GM18861 (cell line): ENCODE measurements around the gene TTC19.
A peak's percentile ranks its signal among the peaks of the same experiment; 100 is the strongest.

ENCODE experiments used
- ATAC-seq: cut with Tn5 transposase; IDR thresholded peaks from one replicate; pipeline ENCODE4 v1.9.1; 2021; ENCODE audit not compliant: unreplicated experiment

The TTC19 gene, protein sequence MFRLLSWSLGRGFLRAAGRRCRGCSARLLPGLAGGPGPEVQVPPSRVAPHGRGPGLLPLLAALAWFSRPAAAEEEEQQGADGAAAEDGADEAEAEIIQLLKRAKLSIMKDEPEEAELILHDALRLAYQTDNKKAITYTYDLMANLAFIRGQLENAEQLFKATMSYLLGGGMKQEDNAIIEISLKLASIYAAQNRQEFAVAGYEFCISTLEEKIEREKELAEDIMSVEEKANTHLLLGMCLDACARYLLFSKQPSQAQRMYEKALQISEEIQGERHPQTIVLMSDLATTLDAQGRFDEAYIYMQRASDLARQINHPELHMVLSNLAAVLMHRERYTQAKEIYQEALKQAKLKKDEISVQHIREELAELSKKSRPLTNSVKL

GRCh38 chr17:15999141-15999973 lies at the start of gene TTC19, which contains the start of gene ZSWIM7:
TTC19 (plus strand) TSS chr17:15999824; CDS start chr17:15999849, 25 bp downstream.
ZSWIM7 (minus strand) TSS chr17:15999704; CDS start chr17:15999594, 110 bp downstream.
- peak; percentile 88 for ATAC-seq

DNA sequence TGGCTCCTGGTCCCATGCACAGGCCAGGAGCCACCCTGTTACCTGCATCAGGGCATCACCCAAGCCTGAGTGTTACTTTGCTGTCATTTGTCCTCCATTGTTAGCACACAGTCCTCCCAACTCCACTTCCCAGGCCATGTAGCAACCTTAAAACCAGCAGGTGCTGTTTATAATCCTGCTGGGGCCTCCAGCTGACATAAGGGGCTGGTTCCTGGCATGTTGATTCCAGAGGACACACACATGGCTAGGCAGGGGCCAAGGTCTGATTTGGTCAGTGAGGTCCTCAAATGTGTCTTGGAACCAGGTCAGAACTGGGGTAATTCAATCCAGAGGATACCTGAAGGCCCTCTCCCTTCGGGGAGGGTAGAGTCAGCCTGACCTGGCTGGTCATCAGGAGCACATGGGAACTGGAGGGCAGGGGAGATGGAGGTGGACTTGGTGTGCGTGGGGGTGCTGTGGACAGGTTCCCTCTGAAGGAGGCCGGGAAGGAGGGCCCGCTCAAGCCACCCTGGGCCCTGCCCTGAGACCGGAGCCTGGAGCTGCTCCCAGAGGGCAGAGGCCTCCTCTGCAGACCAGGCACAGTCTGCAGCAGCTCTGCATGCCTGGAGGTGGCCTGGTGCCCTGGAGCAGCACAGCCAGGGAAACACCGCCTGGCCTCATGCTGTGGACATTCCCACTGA lies 48.1 kb upstream of the TTC19 start:
- no peak for ATAC-seq

- ATAC-seq, result no peak
Observed at GRCh38 chr17:15952048-15952532, 47.5 kb upstream of the TTC19 start.

DNA sequence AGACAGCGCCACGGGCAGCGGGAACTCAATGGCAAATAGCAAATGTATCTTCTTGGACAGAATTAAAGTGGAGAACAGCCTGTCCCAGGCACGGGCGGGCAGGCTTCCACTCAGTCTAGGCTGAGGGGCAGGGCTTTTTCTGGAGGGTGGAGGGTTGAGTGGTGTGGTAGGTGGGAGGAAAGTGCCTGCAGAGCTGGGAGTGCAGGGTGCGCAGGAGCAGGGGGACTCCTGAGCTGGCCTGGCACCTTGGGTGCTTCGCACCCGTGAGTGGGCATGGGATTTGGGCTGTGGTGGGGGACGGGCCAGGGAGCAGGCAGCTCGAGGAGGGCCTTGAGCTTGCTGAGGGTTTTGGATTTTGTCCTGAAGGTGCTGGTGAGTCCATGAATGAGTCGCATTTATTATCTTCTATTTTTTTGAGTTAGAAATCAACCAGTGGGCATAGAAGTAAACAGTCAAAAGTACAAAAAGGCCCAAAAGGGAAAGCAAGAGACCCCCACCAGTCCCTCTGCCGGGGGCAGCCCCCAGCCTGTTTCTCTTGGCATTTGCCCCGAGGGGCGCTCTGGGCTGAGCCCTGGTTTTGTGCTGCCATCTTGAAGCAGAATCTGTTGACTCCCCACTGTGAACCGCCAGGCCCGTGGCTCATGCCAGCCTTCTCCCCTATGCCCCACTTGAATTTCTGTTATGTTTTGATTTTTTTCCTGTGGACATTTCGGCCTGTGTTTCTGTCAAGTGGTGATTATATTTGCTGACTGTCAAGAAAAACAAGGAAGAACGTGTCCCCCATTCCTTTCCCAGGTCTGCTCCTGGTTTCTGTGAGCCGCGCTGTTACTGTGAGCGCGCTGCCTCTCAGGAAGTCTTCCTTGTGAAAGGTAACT lies 46.5 kb upstream of the TTC19 start:
- no peak for ATAC-seq

GRCh38 chr17:15954222-15954621 lies 45.4 kb upstream of the TTC19 start:
- ATAC-seq, result no peak

GRCh38 chr17:15955793-15956541 lies 43.7 kb upstream of the TTC19 start:
- no peak for ATAC-seq

DNA sequence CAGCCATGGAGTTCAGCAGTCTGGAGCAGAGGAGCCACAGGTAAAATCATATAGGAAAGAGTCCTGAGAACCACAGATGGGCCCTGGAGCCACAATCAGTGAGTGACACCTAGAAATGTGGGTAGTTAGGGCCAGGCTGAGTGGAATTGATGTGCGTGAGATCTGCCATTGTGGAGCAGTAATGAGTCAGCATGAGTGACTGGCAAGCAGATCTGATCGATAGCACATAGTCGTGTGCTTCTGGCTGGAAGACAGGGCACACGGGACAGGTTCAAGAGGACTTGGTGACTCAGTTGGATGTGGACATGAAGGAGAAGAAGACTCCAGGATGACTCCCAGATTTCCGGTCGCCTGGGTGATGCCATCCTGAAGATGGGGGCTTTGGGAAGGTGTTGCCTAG lies 42.4 kb upstream of the TTC19 start:
- no peak for ATAC-seq

GRCh38 chr17:15957608-15958307 lies 41.9 kb upstream of the TTC19 start:
- no peak for ATAC-seq

DNA sequence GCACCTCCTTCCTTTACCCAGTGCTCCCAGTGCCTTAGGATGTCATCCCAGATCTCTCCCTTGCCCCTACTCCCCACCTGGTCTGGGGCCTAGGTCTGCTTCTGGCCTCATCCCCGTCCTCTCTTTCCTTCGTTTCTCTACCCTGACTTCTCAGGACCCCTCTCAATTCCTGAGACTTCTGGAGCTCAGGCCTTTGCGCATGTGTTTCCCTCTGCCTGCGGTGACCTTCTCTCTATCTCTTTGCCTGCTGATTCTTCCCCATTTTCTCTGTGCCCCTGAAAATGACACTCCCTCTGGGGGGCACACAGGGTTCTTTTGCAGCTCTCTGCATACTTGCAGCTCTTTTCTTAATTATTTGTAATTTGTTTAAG lies 41.2 kb upstream of the TTC19 start:
- no peak for ATAC-seq

DNA sequence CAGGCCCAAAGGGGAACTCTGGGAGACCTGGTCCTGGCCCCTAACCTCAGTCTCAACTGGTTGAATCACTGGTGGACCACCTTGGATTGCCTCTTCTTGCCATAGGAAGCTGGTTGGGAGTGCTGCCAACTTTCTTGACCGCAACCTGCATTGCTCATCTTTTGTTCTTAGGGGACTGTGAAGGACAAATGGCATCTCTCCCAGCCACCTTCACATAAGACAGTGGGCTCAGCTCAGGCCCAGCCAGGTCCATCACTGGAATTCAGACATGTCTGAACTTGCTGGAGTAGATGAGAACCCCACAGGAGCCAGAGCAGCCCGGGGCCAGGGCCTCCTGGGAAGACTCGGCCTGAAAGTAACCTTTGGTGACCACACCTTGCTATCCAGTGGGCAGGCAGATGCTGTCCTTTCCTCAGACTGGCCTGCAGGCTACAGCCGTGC lies 35.9 kb upstream of the TTC19 start:
- no peak for ATAC-seq

DNA sequence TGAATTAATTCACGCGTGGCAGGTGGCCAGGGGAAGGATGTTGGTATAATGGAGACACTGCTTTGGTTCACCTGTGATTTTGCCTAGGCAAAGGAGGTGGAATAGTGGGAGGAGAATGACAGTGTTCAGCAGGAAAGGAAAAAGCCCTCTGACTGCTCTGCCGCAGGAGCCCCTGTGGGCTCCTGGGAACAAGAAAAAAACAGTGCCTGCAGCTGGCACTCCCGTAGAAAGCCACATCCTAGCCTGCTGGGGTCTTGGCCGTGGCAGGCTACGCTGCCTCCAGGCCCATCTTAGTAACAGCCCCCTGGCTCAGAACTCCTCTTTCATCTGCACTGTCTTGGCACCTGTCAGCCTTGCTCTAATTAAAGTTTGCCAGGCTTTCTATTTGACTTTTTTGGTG lies 34.1 kb upstream of the TTC19 start:
- ATAC-seq, result no peak

DNA sequence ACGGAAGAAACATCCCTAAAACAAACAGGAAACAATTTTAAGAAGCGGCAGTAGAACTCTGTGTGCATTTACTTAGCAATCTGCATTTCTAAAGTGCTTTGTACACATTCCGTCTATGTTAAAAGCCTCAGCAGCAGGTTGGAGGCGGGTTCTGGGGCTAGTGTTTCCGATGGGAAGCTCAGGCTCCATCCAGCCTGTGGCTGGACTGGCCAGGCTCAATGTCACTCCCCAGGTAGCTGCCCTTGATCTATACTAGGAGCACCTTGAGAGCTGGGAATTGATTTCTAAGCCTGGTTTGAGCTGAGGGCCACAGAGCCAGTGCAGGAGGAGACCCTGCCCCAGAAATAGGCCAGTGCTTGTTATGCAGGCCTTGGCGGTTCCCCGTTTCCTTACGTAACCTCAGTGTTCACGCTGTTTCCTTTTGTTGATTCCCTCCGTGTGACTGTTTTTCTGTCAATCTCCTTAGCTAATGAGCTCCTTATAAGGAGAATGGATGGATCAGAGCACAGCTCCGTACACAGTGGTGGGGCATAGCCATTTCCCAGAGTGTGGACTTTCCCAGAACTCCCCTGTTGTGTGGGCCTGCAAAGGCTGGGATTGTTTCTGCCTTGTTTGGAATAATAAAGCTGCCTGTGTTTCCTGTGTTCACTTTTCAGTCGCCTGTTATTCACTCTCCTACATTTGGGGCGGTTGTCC lies 33.3 kb upstream of the TTC19 start:
- no peak for ATAC-seq

GRCh38 chr17:15966879-15967248 lies 32.8 kb upstream of the TTC19 start:
- ATAC-seq, result no peak

DNA sequence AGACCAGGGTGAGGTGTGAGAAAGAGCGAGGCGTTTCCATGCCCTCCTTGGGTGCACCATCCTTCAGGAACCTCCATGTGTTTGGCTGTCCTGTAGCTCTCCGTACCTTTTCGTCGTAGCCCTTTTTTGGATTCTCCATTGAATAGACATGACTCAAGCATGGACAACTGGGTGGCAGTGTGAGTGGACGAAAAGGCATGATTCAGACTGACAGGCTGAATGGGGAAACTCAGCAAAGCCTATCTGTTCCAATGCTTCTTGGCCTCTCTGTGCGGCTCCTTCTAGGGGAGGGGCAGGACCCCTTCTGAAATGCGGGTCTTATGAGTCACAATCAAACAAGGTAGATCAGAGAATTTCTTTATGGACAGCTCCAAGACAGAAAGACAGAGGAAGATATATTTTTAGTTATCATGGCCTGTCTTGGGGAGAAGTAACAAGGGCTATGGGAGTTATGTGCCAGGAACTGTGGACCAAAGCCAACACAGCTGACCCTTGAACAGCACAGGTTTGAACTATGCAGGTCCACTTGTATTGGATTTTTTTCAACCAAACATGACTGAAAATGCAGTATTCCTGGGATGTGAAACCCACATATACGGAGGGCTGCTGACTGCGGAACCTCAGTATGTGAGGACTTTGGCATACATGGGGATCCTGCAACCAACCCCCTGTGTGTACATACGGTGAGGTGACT lies 31.8 kb upstream of the TTC19 start:
- ATAC-seq, result no peak

GRCh38 chr17:15969463-15969862 lies 30.2 kb upstream of the TTC19 start:
- no peak for ATAC-seq

DNA sequence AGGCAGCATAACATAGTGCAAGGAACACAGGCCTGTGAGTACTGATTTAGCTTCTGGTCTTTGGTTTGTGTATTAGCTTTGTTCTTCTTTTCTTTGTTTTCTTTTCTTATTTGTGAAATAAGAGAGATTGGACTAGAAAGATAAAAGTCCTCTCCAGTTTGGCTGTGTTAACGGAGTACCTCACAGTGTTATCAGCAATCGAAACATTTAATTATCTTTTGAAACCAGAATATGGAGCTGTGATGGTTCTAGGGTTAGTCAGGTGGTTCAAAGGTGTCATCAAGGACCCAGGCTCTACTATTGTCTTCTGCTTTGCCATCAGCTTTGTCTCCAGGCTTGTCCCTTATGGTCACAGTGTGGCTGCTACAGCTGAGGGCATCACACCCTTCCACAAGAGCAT lies 29.1 kb upstream of the TTC19 start:
- no peak for ATAC-seq

DNA sequence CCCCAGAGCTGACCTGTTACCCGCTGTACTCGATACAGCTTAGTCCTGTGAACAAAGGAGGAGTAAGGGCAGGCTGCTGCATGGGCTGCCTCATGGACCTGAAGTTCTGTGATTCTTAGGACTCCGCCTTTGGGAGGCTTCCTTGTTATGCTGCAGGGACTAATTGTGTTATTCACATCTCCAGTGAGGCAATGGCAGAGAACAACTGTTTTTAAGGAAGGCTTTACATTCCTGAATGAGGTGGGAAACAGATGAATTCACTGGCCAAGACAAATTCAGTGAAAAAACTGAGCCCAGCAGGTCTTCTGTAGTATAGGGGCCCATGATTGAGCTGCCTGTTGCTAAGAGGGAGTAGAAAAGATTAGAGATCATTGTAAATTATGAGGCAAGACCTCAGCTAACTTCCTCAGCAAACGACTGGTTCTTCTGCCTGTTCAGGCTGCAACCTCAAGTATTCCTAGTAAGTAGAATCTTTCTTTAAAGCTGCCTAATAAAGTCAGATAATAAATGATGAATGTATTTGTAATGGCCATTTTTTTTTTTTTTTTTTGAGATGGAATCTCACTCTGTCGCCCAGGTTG lies 28.4 kb upstream of the TTC19 start:
- ATAC-seq, result no peak

DNA sequence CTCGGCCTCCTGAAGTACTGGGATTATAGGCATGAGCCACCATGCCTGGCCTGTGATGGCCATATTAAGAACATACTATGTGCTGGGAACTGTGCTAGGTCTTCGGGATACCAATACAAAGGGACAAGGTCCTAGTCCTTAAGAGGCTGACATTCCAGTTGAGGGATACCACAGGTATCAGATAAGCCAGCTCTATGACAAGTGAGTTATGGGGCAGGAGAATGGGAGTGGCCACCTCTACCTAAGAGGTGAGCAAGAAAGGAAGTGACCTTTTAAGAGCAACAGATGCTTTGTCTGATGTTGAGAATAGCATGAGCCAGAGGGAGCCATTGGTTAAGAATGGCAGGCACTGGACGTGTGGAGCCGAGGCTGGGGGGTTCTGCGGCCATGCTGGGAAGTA lies 27.7 kb upstream of the TTC19 start:
- ATAC-seq, result no peak
